GM10266 (cell line): ENCODE measurements around the gene CEMIP2.

Source experiments
- DNase-seq: peaks from one replicate; pipeline ENCODE4 v3.0.0; 2012; ENCODE audit errors: extremely low spot score
- TF ChIP-seq, protein P1 (sequence below): IDR thresholded peaks from 2 replicates; pipeline ENCODE4 v1.5.1; 2012; ENCODE audit warnings: mild to moderate bottlenecking, low read depth; ENCODE audit not compliant: control insufficient read depth, insufficient read depth; ENCODE audit errors: missing control alignments

Gene CEMIP2

GRCh38 chr9:71764891-71765290 lies 3.4 kb downstream of the CEMIP2 start:
- DNase-seq: no peak
- TF ChIP-seq, protein P1, sequence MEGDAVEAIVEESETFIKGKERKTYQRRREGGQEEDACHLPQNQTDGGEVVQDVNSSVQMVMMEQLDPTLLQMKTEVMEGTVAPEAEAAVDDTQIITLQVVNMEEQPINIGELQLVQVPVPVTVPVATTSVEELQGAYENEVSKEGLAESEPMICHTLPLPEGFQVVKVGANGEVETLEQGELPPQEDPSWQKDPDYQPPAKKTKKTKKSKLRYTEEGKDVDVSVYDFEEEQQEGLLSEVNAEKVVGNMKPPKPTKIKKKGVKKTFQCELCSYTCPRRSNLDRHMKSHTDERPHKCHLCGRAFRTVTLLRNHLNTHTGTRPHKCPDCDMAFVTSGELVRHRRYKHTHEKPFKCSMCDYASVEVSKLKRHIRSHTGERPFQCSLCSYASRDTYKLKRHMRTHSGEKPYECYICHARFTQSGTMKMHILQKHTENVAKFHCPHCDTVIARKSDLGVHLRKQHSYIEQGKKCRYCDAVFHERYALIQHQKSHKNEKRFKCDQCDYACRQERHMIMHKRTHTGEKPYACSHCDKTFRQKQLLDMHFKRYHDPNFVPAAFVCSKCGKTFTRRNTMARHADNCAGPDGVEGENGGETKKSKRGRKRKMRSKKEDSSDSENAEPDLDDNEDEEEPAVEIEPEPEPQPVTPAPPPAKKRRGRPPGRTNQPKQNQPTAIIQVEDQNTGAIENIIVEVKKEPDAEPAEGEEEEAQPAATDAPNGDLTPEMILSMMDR: no peak

DNA sequence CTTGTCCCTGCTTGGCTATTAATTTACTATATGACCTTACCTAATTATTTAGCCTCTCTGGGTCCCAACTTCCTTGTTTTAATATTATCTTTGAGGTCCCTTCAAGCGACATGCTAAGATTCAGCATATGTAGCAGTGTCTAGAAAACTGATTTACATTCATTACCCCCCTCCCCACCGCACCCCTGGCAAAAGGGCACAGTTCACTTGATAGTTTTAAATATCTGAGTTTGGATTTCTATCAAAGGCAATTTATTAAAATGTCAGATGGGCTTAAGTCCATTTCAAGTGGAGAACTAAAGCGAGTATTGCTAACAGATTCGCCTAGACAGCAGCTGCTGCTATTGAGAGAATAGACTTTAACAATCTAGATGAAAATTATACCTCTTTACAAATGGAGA lies 3.9 kb downstream of the CEMIP2 start:
- DNase-seq: no peak
- TF ChIP-seq, protein P1: no peak

GRCh38 chr9:71763832-71764231 lies 4.5 kb downstream of the CEMIP2 start:
- DNase-seq: no peak
- TF ChIP-seq, protein P1: no peak

GRCh38 chr9:71762900-71763653 lies 5.2 kb downstream of the CEMIP2 start:
- no peak for DNase-seq

GRCh38 chr9:71761938-71762353 lies 6.4 kb downstream of the CEMIP2 start:
- TF ChIP-seq, protein P1: no peak
- no peak for DNase-seq

More at GRCh38 chr9:71762900-71763653, 5.2 kb downstream of the CEMIP2 start:
- TF ChIP-seq, protein P1: no peak

- DNase-seq: no peak
- TF ChIP-seq, protein P1: no peak
Measured at GRCh38 chr9:71760901-71761300, 7.4 kb downstream of the CEMIP2 start.

DNA sequence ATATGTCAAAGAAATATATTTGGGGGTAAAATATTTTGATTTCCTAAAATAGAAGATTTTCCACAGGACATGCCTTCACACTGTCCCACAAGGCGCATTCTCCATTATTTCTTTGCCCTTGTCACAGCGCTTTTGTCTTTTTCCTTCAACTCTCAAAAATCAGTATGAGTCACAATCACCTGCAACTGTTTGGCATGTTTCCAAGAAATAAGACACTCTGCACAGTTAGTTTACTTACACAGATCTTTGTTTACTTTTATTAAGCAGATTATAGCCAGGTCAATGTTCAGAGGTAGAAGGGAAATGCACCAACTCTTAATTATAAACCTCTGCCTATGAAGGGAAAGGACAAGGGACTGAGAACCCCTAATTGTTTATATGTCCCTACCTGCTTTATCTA lies 9.5 kb downstream of the CEMIP2 start:
- no peak for DNase-seq
- TF ChIP-seq, protein P1: no peak
